SKM-1 (cell line): Measurements from ENCODE around the gene FAM151A.

Source experiments
- DNase-seq: peaks from one replicate; lab custom pipeline; 2025; ENCODE audit not compliant: unreplicated experiment; lab: John Stamatoyannopoulos, UW

The FAM151A gene

GRCh38 chr1:54581621-54582035 is 41.7 kb downstream of the FAM151A start:
- no peak for DNase-seq

DNA sequence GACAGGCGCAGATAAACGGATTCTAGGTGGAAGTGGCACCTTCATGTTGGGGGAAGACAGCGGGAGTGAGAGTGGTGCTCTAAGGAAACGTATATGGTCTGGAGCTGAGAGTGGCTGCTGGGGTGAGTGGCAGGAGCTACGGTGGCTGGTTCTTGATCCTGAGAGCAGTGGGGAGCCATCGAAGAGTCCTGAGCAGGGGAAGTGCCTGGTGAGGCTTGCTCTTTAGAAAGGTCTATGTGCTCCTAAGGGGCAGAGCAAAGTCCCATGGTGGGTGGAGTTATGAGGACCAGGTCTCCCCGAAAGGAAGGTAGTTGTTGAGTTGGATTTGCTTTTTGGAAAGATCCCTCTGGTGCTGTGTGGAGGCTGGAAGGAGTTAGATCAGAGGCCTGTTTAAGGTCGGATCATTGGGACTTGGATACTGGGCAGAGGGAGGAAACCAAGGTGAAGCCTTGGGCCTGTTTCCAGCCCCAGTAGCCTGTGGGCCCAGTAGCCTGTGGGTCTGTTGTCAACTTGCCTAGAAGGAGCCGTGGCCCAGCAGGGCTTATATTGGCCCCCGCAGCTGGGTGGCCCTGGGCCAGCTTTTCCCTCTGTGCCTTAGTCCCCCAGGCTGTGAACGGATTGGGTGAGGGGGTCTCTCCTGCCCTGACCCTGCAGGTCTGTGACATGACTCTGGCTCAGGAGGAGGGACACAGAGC is 42.3 kb downstream of the FAM151A start:
- no peak for DNase-seq

- no peak for DNase-seq
Measured at GRCh38 chr1:54579337-54579781, 44.0 kb downstream of the FAM151A start.

- DNase-seq: no peak
Measured at GRCh38 chr1:54577612-54578011, 45.7 kb downstream of the FAM151A start.

- DNase-seq: no peak
Measured at GRCh38 chr1:54575605-54576290, 47.6 kb downstream of the FAM151A start.

GRCh38 chr1:54575161-54575560 is 48.2 kb downstream of the FAM151A start:
- DNase-seq: no peak

DNA sequence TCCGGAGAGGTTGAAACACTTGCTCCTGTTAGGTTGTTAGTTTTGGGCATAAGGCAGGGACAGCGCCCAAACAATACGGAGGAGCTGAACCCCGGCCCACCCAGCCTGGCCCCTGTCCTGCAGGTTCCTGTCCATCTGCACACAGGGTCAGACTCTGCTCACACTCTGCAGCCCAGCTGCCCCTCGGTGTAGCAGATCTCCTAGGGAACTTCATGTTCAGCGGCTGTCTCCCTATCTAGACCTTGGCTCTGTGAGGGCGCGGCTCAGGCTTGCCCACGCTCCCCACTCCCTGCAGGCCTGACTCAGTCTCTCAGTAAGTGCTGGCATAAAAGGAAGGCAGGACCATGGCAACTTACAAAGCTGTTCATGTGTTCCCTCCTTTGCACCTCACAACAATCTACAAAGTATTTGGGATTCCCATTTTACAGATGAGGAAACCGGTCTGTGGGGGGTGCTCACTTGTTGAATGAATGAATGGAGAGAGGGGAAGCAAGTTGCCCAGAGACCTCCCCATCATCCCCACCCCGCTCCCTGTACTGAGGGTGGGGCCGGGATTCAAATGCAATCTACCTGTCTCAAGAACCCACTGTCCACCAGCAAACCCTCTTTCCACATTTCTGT is 49.1 kb downstream of the FAM151A start:
- no peak for DNase-seq

DNA sequence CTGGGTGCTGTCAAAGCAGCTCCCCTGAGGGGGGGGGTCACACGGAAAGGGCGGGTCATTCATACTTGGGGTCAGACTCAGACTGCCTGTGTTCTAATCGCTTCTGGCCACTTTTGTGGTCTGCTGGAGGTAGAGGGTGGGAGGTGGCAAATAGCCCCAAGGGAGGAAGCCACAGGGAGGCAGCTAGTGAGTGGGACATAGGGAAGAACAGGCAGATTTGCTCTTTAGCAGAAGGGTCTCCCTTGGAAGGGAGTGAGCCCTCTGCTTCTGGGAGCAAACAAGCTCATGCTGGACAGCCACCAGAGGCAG is 50.8 kb downstream of the FAM151A start:
- no peak for DNase-seq

GRCh38 chr1:54571803-54572541 is 51.4 kb downstream of the FAM151A start:
- DNase-seq: peak; percentile 64

DNA sequence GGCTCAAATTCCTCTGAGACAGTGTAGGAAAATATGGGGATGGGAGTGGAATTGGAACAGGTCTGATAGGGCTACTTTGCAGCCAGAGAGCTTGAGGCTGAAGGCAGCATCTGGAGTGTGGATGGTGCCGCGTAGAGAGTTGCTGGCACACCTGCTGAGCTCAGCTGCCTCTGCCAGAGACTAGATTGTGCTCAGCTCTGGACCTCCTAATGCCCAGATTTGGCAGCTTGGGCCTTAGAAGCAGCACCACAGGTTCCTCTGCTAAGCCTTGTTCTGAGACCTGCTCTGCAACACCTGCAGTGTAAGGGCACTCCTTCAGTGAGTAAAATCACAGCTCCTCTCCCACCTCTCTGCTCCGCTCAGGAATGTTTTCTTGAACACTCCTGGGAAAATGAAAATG is 52.0 kb downstream of the FAM151A start:
- no peak for DNase-seq

DNA sequence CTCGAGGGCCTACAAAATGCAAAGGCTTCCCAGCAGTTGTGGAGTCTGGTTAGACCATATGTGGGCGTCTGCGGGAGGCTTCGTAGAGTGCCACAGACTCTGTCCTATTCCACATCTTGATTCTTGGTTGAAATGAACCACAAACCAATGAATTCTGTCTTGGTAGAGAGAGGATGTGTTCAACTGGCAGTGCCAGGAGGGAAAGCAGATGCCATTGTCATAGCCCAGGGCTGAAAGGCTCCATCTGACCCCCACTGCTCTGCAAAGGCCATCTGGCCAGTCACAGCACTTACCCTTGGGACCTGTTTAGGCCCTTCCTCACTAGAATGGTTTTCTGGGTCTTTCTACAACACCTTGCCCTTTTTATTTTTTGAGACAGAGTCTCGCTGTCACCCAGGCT is 53.2 kb downstream of the FAM151A start:
- DNase-seq: no peak

DNA sequence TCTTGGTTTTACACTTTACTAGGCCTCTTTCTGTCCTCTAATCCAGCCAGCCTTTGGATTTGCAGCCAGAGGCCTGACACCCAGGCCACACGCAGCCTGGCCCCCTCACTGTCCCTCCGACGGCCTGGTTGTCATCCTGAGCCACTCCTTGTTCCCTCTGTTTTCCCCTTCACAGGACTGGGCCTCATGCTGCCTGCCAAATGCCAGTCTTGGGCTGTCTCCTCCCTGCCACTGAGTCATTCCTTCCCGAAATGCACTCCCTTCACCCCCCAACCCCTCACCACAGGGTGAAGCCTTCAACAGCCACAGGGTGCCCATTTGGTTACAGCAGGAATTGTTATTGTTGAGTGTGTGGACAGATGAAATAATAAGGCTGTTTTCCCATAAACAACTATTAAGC is 54.0 kb downstream of the FAM151A start:
- no peak for DNase-seq

GRCh38 chr1:54567961-54568360 is 55.4 kb downstream of the FAM151A start:
- DNase-seq: peak; percentile 73

DNA sequence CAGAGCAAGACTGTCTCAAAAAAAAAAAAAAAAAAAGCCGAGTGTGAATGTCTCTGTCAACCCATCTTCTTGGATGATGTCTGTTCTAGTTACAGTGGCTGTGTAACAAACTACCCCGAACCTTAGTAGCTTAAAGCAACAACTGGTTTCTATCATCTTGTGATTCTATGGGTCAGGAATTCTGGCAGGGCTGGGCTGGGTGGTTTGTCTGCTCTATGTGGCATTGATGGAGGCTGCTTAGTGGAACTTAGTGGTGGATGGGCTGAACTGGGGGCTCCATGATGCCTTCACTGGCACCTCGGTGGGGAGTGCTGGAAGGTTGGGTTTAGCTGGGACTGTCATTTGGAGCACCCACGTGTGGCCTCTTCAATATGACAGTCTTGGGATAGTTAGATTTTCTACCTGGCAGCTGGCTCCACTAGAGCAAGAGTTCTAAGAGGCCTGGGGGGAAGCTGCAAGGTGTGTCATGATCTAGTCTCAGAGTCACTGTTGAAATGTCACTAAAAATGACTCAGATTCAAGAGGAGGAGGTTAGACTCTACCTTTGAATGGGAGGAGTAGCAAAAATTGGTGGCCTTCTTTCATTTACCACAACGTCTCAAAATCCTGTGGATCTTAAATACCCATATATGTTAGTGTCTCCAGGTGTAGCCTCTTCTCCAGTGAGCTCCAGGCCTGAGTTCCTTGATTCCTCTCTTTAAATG is 56.7 kb downstream of the FAM151A start:
- DNase-seq: no peak

GRCh38 chr1:54565113-54565501 is 58.2 kb downstream of the FAM151A start:
- DNase-seq: no peak

DNA sequence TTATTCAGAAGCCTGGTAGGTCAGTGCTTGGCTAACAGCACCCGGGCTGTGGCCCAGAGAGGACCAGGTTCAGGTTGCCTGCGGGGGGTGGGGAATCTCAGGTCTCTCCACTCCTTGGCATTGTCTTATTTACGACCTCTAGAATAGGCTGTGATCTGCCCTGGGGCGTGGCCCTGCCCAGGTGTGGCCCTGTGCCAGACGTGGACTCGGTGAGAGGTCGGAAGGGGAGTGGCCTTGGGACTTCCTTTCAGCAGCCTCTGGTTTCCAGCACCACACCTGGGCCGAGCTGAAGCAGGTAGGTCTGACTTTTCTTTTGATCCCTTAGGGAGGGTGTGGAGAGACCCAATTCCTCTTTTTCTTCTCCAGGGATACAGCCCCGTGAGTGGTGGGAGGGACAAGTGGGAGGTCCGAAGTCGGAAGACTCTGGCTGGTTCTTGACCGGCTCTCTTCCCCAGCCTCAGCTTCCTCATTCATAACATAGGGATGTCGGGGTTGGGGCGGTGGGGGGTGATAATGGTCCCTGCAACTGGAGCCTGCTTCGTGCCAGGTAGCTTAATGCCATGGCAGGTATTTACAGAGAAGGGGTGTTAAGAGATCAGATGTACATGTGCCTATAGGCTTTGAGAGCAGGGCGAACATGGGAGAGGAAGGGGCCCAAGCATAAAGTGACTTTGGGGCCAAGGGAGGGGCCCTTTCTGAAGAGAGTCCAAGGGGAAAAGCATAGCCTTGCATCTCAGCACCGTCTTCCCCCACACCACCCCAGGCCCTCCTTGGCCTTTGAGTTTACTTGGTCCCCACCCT is 58.8 kb downstream of the FAM151A start:
- no peak for DNase-seq

- DNase-seq: no peak
Measured at GRCh38 chr1:54559771-54560231, 63.5 kb downstream of the FAM151A start.
